A549 (cell line): ENCODE measurements around the gene TAAR9. TPM values are rescaled to one million over a fixed set of nuclear protein-coding genes. Genes with fewer than 3 reads are reported as not detected.

Source experiments
- ATAC-seq, 2 experiments: fragments of 200-7000 bp in 1 of 2; fragments of >200 bp in 1 of 2; cut with Nextera tagmentation in 1 of 2; cut with Tn5 transposase in 1 of 2; 3 replicates each; pipeline versions ENCODE4 v1.8.0 to v1.9.1; 2018 to 2020; ENCODE audit warnings: mild to moderate bottlenecking in 1 of 2, moderate library complexity in 1 of 2
- CTCF ChIA-PET: fragments of 300-600 bp; sonication (Branson Sonifier 250); formaldehyde crosslinking; extraction: SDS; loops from one replicate; lab custom pipeline; 2021; ENCODE audit warnings: antibody characterized with exemption, inconsistent platforms; lab: Yijun Ruan, JAX
- POLR2A ChIA-PET: fragments of 350-600 bp; formaldehyde crosslinking; extraction: SDS; loops from one replicate; lab custom pipeline; 2021; ENCODE audit warnings: antibody characterized with exemption, inconsistent platforms; lab: Yijun Ruan, JAX
- DNase-seq, 2 experiments: peaks; one replicate each; pipeline versions ENCODE4 v3.0.0 to v3.0.0-alpha.2; 2011 to 2016; ENCODE audit warnings: low read depth in 1 of 2, low spot score in 1 of 2
- FAIRE-seq: peaks from 2 replicates; lab custom pipeline; 2011; peaks lifted over from hg19 to GRCh38; lab: Jason Lieb, UNC
- H3K27ac ChIP-seq, 2 experiments: fragments of >200 bp; sonication (Bioruptor Twin); formaldehyde crosslinking; 3 replicates each; pipeline ENCODE4 v1.5.1; 2016 to 2017
- H3K4me1 ChIP-seq: fragments of >200 bp; sonication (Bioruptor Twin); formaldehyde crosslinking; 3 replicates; pipeline ENCODE4 v1.6.1; 2016
- H3K4me2 ChIP-seq: fragments of >200 bp; sonication (Bioruptor Twin); formaldehyde crosslinking; 3 replicates; pipeline ENCODE4 v1.6.1; 2016
- H3K4me3 ChIP-seq: fragments of >200 bp; sonication (Bioruptor Twin); formaldehyde crosslinking; 3 replicates; pipeline ENCODE4 v1.5.1; 2016
- H3K9me3 ChIP-seq: fragments of >200 bp; sonication (Bioruptor Twin); formaldehyde crosslinking; 3 replicates; pipeline ENCODE4 v1.6.1; 2016
- CHD4 ChIP-seq: fragments of 200-600 bp; sonication (generic); IDR thresholded peaks from 2 replicates; pipeline ENCODE4 v1.6.1; 2016; ENCODE audit warnings: antibody characterized with exemption, mild to moderate bottlenecking, borderline replicate concordance
- EHF ChIP-seq: fragments of 250-450 bp; sonication (Bioruptor Pico); IDR thresholded peaks from 2 replicates; pipeline ENCODE4 v1.5.0; 2020; ENCODE audit warnings: mild to moderate bottlenecking
- ESRRA ChIP-seq: fragments of 150-350 bp; IDR thresholded peaks from 2 replicates; pipeline ENCODE4 v1.6.1; 2014; ENCODE audit warnings: mild to moderate bottlenecking, low read length, borderline replicate concordance
- FOSB ChIP-seq: fragments of 250-450 bp; sonication (Bioruptor Pico); IDR thresholded peaks from 2 replicates; pipeline ENCODE4 v1.5.0; 2020; ENCODE audit warnings: mild to moderate bottlenecking, moderate library complexity
- HOXA7 ChIP-seq: fragments of 250-450 bp; sonication (Bioruptor Pico); IDR thresholded peaks from 2 replicates; pipeline ENCODE4 v1.5.0; 2020; ENCODE audit warnings: mild to moderate bottlenecking, moderate library complexity
- HOXB13 ChIP-seq: fragments of 250-450 bp; sonication (Bioruptor Pico); IDR thresholded peaks from 2 replicates; pipeline ENCODE4 v1.5.0; 2020; ENCODE audit warnings: low read depth, mild to moderate bottlenecking, moderate library complexity
- HOXB5 ChIP-seq: fragments of 250-450 bp; sonication (Bioruptor Pico); IDR thresholded peaks from 2 replicates; pipeline ENCODE4 v1.5.0; 2020; ENCODE audit warnings: mild to moderate bottlenecking, moderate library complexity
- KDM5A ChIP-seq: fragments of 200-600 bp; sonication (generic); IDR thresholded peaks from 2 replicates; pipeline ENCODE4 v1.6.1; 2016; ENCODE audit warnings: antibody characterized with exemption, mild to moderate bottlenecking
- MAFK ChIP-seq: fragments of 450-650 bp; IDR thresholded peaks from 2 replicates; pipeline ENCODE4 v1.6.1; 2014; ENCODE audit not compliant: partially characterized antibody
- MAZ ChIP-seq: fragments of 150-350 bp; IDR thresholded peaks from 2 replicates; pipeline ENCODE4 v1.6.1; 2014; ENCODE audit warnings: antibody characterized with exemption, low read depth, low read length, borderline replicate concordance
- MYC ChIP-seq: IDR thresholded peaks from 2 replicates; pipeline ENCODE4 v1.6.1; 2012; ENCODE audit warnings: mild to moderate bottlenecking, inconsistent platforms, low read length, improper control_type of control experiment, borderline replicate concordance
- RFX5 ChIP-seq: fragments of 450-650 bp; IDR thresholded peaks from 2 replicates; pipeline ENCODE4 v1.7.1; 2014; ENCODE audit warnings: antibody characterized with exemption, mild to moderate bottlenecking, moderate library complexity
- RNF2 ChIP-seq: fragments of 200-600 bp; sonication (generic); IDR thresholded peaks from 2 replicates; pipeline ENCODE4 v1.6.1; 2016; ENCODE audit warnings: low read depth, mild to moderate bottlenecking, antibody characterized with exemption, moderate library complexity, borderline replicate concordance
- TP53 ChIP-seq: fragments of 250-450 bp; sonication (Bioruptor Pico); IDR thresholded peaks from 2 replicates; pipeline ENCODE4 v1.5.0; 2021; ENCODE audit warnings: mild to moderate bottlenecking, moderate library complexity
- ZFP36 ChIP-seq: fragments of 450-650 bp; IDR thresholded peaks from 2 replicates; pipeline ENCODE4 v1.6.1; 2014; ENCODE audit warnings: borderline replicate concordance; ENCODE audit not compliant: partially characterized antibody
- WGBS: methylation state at CpG from one replicate; pipeline ENCODE4 v1.1.6; 2017; ENCODE audit errors: missing lambda C conversion rate; 5-methylcytosine and 5-hydroxymethylcytosine counted together
- polyA plus RNA-seq, 4 experiments: library from polyadenylated mRNA; depleted of rRNA in 3 of 4; stranded (reverse); fragments of >200 nt; fragmentation: RNase III in 1 of 4; extraction: RNeasy Plus Mini Kit Qiagen cat#74134 plus additional on column Dnase treatment in 1 of 4; gene quantifications; 2 replicates in 3 of 4; 3 replicates in 1 of 4; pipeline ENCODE4 v1.2.3, GENCODE V29; 2011 to 2017
- TF ChIP-seq, protein P1 (sequence below): fragments of 150-350 bp; IDR thresholded peaks from 2 replicates; pipeline ENCODE4 v1.6.1; 2014; ENCODE audit warnings: low read depth, mild to moderate bottlenecking, low read length
- TF ChIP-seq, protein P2 (sequence below): IDR thresholded peaks from 2 replicates; pipeline ENCODE4 v1.6.1; 2012; ENCODE audit warnings: low read depth, borderline replicate concordance
- TF ChIP-seq, protein P3 (sequence below): IDR thresholded peaks from 2 replicates; pipeline ENCODE4 v1.6.1; 2012

Gene TAAR9
- polyA plus RNA-seq, 2 of the 4 experiments (the other 2 are of a cell fraction): not detected

DNA sequence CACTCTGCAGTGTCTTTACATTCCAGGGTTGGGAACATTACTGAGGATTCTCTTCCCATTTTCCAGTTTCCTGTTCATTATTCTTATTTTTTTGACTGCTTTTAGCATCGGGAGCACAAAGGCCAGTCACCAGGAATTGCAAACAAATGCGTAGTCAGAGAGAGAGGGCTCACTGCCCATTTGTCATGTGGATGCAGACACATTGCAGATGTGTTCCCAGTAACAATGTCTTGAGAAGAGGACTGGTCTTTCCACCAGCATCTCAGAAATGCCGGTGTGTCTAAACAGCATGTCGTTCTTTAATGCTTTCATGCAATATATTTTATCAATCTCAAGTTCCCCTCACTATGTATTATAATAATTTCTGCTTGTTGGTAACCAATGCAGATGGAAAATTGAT, 31.1 kb downstream of the TAAR9 start:
- POLR2A ChIA-PET: no interaction called here
- WGBS: 33% methylated on average over 4 of the region's 4 CpGs
- TF ChIP-seq, protein P1, sequence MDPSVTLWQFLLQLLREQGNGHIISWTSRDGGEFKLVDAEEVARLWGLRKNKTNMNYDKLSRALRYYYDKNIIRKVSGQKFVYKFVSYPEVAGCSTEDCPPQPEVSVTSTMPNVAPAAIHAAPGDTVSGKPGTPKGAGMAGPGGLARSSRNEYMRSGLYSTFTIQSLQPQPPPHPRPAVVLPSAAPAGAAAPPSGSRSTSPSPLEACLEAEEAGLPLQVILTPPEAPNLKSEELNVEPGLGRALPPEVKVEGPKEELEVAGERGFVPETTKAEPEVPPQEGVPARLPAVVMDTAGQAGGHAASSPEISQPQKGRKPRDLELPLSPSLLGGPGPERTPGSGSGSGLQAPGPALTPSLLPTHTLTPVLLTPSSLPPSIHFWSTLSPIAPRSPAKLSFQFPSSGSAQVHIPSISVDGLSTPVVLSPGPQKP: no peak
- TF ChIP-seq MYC: no peak
- TF ChIP-seq HOXA7 (CRISPR knock-in tag): no peak
- TF ChIP-seq EHF (CRISPR knock-in tag): no peak
- TF ChIP-seq FOSB (CRISPR knock-in tag): no peak
- no peak for TF ChIP-seq RFX5

DNA sequence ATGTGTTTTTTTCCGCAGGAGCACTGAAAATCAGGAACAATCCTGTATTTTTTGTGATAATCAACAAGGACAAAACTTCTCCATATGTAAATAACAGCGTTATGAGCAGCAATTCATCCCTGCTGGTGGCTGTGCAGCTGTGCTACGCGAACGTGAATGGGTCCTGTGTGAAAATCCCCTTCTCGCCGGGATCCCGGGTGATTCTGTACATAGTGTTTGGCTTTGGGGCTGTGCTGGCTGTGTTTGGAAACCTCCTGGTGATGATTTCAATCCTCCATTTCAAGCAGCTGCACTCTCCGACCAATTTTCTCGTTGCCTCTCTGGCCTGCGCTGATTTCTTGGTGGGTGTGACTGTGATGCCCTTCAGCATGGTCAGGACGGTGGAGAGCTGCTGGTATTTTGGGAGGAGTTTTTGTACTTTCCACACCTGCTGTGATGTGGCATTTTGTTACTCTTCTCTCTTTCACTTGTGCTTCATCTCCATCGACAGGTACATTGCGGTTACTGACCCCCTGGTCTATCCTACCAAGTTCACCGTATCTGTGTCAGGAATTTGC, 32.2 kb downstream of the TAAR9 start, which contains the start of gene TAAR6:
TSS of gene TAAR6 (plus strand) at position 102 of the 557 bp plus-strand sequence. CDS start at position 102, 0 bp downstream.
- no peak for ATAC-seq
- WGBS: 46% methylated on average over 15 of the region's 15 CpGs
- H3K4me2 ChIP-seq: no peak within 1 kb of the TSS
- DNase-seq: no peak
- H3K27ac ChIP-seq: no peak within 1 kb of the TSS
- H3K4me1 ChIP-seq: no peaks in the 10 kb centered on the region
- TF ChIP-seq, protein P2, sequence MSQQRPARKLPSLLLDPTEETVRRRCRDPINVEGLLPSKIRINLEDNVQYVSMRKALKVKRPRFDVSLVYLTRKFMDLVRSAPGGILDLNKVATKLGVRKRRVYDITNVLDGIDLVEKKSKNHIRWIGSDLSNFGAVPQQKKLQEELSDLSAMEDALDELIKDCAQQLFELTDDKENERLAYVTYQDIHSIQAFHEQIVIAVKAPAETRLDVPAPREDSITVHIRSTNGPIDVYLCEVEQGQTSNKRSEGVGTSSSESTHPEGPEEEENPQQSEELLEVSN: no peak
- TF ChIP-seq KDM5A (no peak), CHD4 (no peak), RNF2 (no peak), HOXB5 (CRISPR knock-in tag) (no peak), TP53 (CRISPR knock-in tag) (no peak), MAZ (no peak)
- TF ChIP-seq, protein P3, sequence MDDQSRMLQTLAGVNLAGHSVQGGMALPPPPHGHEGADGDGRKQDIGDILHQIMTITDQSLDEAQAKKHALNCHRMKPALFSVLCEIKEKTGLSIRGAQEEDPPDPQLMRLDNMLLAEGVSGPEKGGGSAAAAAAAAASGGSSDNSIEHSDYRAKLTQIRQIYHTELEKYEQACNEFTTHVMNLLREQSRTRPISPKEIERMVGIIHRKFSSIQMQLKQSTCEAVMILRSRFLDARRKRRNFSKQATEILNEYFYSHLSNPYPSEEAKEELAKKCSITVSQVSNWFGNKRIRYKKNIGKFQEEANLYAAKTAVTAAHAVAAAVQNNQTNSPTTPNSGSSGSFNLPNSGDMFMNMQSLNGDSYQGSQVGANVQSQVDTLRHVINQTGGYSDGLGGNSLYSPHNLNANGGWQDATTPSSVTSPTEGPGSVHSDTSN: no peak
- TF ChIP-seq, all 56 proteins: peak for 0
- CTCF ChIA-PET: no interaction called here
- FAIRE-seq: no peak
- POLR2A ChIA-PET: no interaction called here
- no peaks in the 10 kb centered on the region for H3K9me3 ChIP-seq
- no peak within 1 kb of the TSS for H3K4me3 ChIP-seq

More for the DNA sequence above, 31.1 kb downstream of the TAAR9 start:
- no peak overlapping the region for H3K4me3 ChIP-seq
- ATAC-seq (no peak), FAIRE-seq (no peak), DNase-seq (no peak)
- CTCF ChIA-PET: no interaction called here
- H3K27ac ChIP-seq: no peak overlapping the region
- H3K4me1 ChIP-seq: no peaks in the 10 kb centered on the region
- no peaks in the 10 kb centered on the region for H3K9me3 ChIP-seq
- no peak overlapping the region for H3K4me2 ChIP-seq

DNA sequence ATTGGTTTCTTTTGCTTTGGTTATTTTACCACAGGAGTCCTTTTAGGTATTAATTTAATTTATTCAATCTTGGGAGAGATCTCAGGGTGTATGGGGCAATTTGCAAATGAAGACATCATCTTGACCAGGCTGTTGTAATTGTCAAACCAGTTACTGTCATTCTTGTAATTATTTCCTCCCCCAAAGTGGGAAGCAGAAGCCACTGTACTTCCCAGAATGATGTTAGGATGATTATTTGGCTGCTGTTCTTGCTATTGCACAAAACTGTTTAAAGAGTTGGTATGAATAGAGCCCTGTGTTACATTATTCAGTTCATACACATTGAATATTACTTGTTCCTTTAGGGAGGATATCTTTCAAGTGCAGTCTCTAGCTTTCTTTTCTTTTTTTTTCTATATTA, 33.7 kb downstream of the TAAR9 start:
- DNase-seq: no peak
- CTCF ChIA-PET: no interaction called here
- TF ChIP-seq HOXB13 (no peak), ESRRA (no peak)

DNA sequence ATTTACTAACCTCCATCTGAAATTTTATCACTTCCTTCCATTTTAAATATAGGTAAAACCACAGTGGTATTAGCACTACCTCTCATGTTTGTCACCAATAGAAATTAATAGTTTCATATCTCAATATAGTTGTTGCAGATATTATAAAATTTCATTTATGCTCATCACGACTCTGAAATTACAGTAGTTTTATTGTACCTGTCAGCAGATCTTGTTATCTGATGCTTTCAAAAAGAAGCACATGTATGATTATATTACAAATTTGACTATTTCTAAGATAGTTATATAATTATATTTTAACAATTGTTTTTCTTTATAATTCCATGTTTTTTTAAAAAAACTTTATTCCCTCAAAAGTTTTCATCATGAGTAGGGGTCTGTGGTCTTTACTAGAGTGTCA, 46.6 kb downstream of the TAAR9 start:
- H3K4me2 ChIP-seq: no peak overlapping the region
- FAIRE-seq (no peak), DNase-seq (no peak), ATAC-seq (no peak)
- H3K27ac ChIP-seq: no peak overlapping the region
- POLR2A ChIA-PET: no interaction called here
- CTCF ChIA-PET: no interaction called here
- no peaks in the 10 kb centered on the region for H3K4me1 ChIP-seq
- whole genome bisulfite sequencing: 13% methylated on average over 1 of the region's 1 CpG
- TF ChIP-seq ZFP36 (no peak), MAFK (peak; percentile 21)
- no peaks in the 10 kb centered on the region for H3K9me3 ChIP-seq
- H3K4me3 ChIP-seq: no peak overlapping the region

More for the DNA sequence above, 33.7 kb downstream of the TAAR9 start:
- no peak for FAIRE-seq
- no peak overlapping the region for H3K27ac ChIP-seq
- no peak for ATAC-seq
- POLR2A ChIA-PET: no interaction called here
- H3K4me3 ChIP-seq: no peak overlapping the region
- H3K9me3 ChIP-seq: no peaks in the 10 kb centered on the region
- H3K4me1 ChIP-seq: no peaks in the 10 kb centered on the region
- no peak overlapping the region for H3K4me2 ChIP-seq
